Midbrain (tissue), 1 donor: ENCODE results near the gene STH.

Source experiments
- DNase-seq: peaks from one replicate; lab custom pipeline; 2025; lab: John Stamatoyannopoulos, UW

The STH gene

GRCh38 chr17:45985447-45985846 lies 13.6 kb upstream of the STH start:
- no peak for DNase-seq

- DNase-seq: no peak
These were observed 13.0 kb upstream of the STH start for GRCh38 chr17:45986056-45986455.

- no peak for DNase-seq
These were observed 11.3 kb upstream of the STH start for GRCh38 chr17:45987706-45988105.

- DNase-seq: no peak
These were observed 9.3 kb upstream of the STH start for GRCh38 chr17:45989759-45990158.

- DNase-seq: no peak
These were observed 8.2 kb upstream of the STH start for GRCh38 chr17:45990886-45991285.

- no peak for DNase-seq
These were observed 7.7 kb upstream of the STH start for GRCh38 chr17:45991341-45991740.

GRCh38 chr17:45992175-45992574 lies 6.9 kb upstream of the STH start:
- peak; percentile 17 for DNase-seq

GRCh38 chr17:45992904-45993303 lies 6.1 kb upstream of the STH start:
- DNase-seq: no peak

GRCh38 chr17:45993962-45994627 lies 5.0 kb upstream of the STH start:
- DNase-seq: no peak

- no peak for DNase-seq
These were observed 4.1 kb upstream of the STH start for GRCh38 chr17:45994987-45995386.

GRCh38 chr17:45995627-45996270 lies 3.3 kb upstream of the STH start:
- no peak for DNase-seq

GRCh38 chr17:45996282-45996937 lies 2.6 kb upstream of the STH start:
- no peak for DNase-seq

GRCh38 chr17:45997166-45997565 lies 1.9 kb upstream of the STH start:
- DNase-seq: no peak

GRCh38 chr17:45997624-45998023 lies 1.4 kb upstream of the STH start:
- no peak for DNase-seq

- no peak for DNase-seq
These were observed 845 bp downstream of the STH start for GRCh38 chr17:45999900-46000290.

GRCh38 chr17:46000292-46000691 lies 1.2 kb downstream of the STH start:
- DNase-seq: no peak

- no peak for DNase-seq
These were observed 1.7 kb downstream of the STH start for GRCh38 chr17:46000757-46001156.

- no peak for DNase-seq
These were observed 2.6 kb downstream of the STH start for GRCh38 chr17:46001390-46002310.

GRCh38 chr17:46002311-46002972 lies 3.4 kb downstream of the STH start:
- DNase-seq: peak; percentile 74

GRCh38 chr17:46002973-46003316 lies 3.9 kb downstream of the STH start:
- no peak for DNase-seq

GRCh38 chr17:46003907-46004748 lies 5.1 kb downstream of the STH start:
- DNase-seq: peak; percentile 90
